ENCODE results near the gene KCNQ1OT1. TPM values are rescaled to one million over a fixed set of nuclear protein-coding genes. Genes with fewer than 3 reads are reported as not detected.

The KCNQ1OT1 gene
- total RNA-seq, 1 donor from 2014 or later, result 7.0 TPM

- no peaks in the 10 kb centered on the region for H3K27me3 Mint-ChIP-seq
- H3K4me3 Mint-ChIP-seq, result no peak overlapping the region
- TF ChIP-seq, protein P1, sequence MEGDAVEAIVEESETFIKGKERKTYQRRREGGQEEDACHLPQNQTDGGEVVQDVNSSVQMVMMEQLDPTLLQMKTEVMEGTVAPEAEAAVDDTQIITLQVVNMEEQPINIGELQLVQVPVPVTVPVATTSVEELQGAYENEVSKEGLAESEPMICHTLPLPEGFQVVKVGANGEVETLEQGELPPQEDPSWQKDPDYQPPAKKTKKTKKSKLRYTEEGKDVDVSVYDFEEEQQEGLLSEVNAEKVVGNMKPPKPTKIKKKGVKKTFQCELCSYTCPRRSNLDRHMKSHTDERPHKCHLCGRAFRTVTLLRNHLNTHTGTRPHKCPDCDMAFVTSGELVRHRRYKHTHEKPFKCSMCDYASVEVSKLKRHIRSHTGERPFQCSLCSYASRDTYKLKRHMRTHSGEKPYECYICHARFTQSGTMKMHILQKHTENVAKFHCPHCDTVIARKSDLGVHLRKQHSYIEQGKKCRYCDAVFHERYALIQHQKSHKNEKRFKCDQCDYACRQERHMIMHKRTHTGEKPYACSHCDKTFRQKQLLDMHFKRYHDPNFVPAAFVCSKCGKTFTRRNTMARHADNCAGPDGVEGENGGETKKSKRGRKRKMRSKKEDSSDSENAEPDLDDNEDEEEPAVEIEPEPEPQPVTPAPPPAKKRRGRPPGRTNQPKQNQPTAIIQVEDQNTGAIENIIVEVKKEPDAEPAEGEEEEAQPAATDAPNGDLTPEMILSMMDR (conservative IDR thresholded peaks at IDR 0.05), result no peak
- peaks cover 52% of the 10 kb centered on the region for H3K4me1 Mint-ChIP-seq (ENCODE audit: unreplicated experiment)
- no peaks in the 10 kb centered on the region for H3K36me3 Mint-ChIP-seq
- peak overlapping the region; percentile 46 for H3K27ac Mint-ChIP-seq
- H3K9me3 Mint-ChIP-seq, result no peaks in the 10 kb centered on the region
- DNase-seq (ENCODE audit: extremely low spot score, unreplicated experiment), result no peak
Observed at GRCh38 chr11:2721210-2721916, 21.6 kb upstream of the KCNQ1OT1 start.

DNA sequence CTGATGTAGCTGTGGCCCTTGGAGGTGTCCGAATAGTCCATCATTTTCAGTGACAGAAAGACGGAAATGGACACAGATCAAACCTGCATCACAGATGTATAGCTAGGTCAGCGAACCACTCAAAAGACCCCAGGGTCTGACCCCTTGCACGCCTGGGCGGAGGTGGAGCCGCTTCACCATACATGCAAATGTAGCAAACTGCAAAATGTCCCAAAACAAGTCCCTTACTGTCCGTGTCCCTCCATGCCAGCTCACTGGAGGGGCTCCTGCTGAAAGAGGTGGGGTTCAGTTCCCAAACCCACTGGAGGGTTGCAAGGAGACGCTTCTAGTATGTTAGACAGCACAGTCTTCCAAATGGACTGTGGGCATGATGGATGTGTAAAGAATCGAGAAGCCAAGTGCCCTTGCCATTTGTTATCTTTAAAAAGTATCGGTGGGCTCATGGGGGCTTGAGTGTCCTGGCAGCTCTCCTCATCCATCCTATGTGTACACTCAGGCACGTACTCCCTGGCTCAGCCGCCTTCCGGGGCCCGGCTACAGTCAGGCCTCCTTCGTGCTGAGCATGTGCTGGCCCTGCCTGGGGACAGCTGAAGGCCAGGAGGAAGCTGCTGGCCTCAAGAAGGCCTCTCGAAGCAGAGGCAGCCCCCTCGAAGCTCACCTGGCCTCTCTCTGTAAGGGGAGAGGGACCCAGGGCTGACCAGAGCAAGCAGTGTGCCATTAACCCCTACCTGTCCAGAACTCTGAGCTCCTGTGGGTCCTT is 20.2 kb upstream of the KCNQ1OT1 start:
- no peaks in the 10 kb centered on the region for H3K27me3 Mint-ChIP-seq
- H3K9me3 Mint-ChIP-seq, result no peaks in the 10 kb centered on the region
- H3K4me3 Mint-ChIP-seq, result no peak overlapping the region
- H3K4me1 Mint-ChIP-seq (ENCODE audit: unreplicated experiment), result peaks cover 47% of the 10 kb centered on the region
- H3K27ac Mint-ChIP-seq, result no peak overlapping the region
- TF ChIP-seq, protein P1 (conservative IDR thresholded peaks at IDR 0.05), result no peak
- DNase-seq (ENCODE audit: extremely low spot score, unreplicated experiment), result no peak
- no peaks in the 10 kb centered on the region for H3K36me3 Mint-ChIP-seq

DNA sequence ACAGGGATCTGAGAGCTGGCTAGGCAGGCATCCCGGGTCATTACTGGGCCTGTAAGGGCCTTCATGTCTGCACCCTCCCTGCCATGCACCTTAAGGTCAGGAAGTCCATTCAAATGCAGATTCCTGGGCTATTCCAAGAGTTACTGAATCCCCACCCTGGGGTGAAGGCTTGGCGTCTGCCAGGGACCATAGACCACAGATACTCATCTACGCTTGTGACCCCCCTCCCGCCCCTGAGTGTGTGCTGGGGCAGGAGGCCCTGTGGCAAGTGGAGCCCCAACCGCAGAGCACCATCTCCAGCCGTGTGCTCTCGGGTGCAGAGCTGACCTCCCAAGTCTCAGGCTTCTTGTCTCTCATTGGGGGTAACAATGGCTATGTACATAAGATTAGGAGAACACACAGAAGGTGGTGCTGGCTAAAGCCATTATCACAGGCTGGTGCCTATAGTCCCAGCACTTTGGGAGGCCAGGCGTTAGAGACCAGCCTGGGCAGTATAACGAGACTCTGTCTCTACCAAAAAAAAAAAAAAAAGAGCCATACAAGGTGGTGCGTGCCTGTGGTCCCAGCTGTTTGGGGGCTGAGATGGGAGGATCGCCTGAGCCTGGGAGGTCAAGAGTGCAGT is 19.1 kb upstream of the KCNQ1OT1 start:
- Mint-ChIP-seq H3K27me3 (no peaks in the 10 kb centered on the region), H3K4me1 (ENCODE audit: unreplicated experiment) (peaks cover 40% of the 10 kb centered on the region), H3K27ac (no peak overlapping the region), H3K36me3 (no peaks in the 10 kb centered on the region), H3K4me3 (no peak overlapping the region), H3K9me3 (no peaks in the 10 kb centered on the region)
- TF ChIP-seq, protein P1 (conservative IDR thresholded peaks at IDR 0.05), result no peak
- DNase-seq (ENCODE audit: extremely low spot score, unreplicated experiment), result no peak

DNA sequence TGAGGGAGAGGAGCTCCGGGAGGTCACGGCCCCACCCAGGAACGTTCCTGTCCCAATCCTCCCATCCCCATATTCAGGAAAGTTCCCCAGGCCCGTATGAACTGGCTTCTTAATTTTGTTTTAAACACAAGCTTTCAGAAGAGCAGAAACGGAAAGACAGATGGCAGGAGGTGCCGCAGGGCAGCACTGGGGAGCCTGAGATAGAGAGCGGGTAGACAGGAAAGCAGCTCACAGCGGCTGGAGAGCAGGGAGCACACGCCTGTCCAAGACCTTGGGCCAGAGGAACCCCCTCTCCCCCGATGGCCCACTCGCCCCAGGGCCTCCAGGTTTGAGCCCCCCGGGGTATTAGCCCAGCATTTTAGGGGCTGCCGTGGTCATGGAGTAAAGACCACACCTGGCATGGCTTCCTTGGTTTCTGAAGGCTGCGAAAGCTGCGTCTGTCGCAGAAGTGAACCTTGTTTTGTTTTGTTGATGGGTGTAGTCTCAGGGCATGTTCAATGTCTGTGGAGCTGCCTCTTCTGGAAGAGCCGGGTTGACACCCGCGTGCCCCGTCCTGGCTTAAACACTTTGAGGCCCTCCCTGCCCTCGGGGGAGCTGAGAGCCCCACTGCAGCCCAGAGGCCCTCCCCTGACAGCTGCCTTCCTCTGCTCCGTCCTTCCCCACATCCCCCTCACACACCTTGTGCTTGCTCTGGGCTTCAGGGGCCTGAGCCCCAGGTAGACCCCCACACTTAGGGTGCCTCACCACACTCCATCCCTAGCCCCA is 17.9 kb upstream of the KCNQ1OT1 start:
- TF ChIP-seq, protein P1 (conservative IDR thresholded peaks at IDR 0.05), result no peak
- H3K36me3 Mint-ChIP-seq, result no peaks in the 10 kb centered on the region
- H3K27me3 Mint-ChIP-seq, result no peaks in the 10 kb centered on the region
- no peak overlapping the region for H3K27ac Mint-ChIP-seq
- no peak overlapping the region for H3K4me3 Mint-ChIP-seq
- peaks cover 42% of the 10 kb centered on the region for H3K4me1 Mint-ChIP-seq (ENCODE audit: unreplicated experiment)
- DNase-seq (ENCODE audit: extremely low spot score, unreplicated experiment), result no peak
- H3K9me3 Mint-ChIP-seq, result no peaks in the 10 kb centered on the region

- no peak overlapping the region for H3K4me3 Mint-ChIP-seq
- H3K9me3 Mint-ChIP-seq, result no peaks in the 10 kb centered on the region
- TF ChIP-seq, protein P1 (conservative IDR thresholded peaks at IDR 0.05), result no peak
- H3K27me3 Mint-ChIP-seq, result no peaks in the 10 kb centered on the region
- DNase-seq (ENCODE audit: extremely low spot score, unreplicated experiment), result no peak
- H3K4me1 Mint-ChIP-seq (ENCODE audit: unreplicated experiment), result peaks cover 37% of the 10 kb centered on the region
- no peaks in the 10 kb centered on the region for H3K36me3 Mint-ChIP-seq
- H3K27ac Mint-ChIP-seq, result no peak overlapping the region
Observed at GRCh38 chr11:2716376-2717095, 16.7 kb upstream of the KCNQ1OT1 start.

Data from type B pancreatic cell (in vitro differentiated cells).